ENCODE results near the gene SEC14L2.
"Not testable (repeated sequence)": the region's sequence is repeated elsewhere in the genome, so short reads cannot be mapped to it uniquely, and the experiment has no call there.

Gene SEC14L2

GRCh38 chr22:30430933-30431332, 34.1 kb downstream of the SEC14L2 start:
- no peak for DNase-seq

- DNase-seq = no peak
Observed at GRCh38 chr22:30432096-30432495, 35.3 kb downstream of the SEC14L2 start.

DNA sequence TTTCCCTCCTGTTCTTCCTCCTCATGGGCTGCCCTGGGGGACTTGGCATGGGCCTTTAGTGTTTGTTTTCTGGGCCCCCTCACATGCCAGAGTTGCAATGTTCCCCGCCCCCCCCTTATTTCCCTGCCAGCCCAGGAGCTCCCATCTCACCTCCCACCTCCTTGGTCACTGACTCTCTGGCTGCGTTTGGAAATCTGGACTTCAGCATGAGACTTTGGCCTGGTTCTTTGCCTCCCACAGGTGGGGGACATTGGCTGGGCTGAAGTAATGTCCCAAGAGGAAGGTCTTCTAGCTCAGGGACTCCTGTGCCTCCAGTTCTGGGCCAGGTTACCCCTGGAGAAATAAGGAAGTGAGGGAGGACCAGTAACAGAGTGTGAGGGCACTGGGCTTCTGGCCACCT, 35.7 kb downstream of the SEC14L2 start:
- no peak for DNase-seq

DNA sequence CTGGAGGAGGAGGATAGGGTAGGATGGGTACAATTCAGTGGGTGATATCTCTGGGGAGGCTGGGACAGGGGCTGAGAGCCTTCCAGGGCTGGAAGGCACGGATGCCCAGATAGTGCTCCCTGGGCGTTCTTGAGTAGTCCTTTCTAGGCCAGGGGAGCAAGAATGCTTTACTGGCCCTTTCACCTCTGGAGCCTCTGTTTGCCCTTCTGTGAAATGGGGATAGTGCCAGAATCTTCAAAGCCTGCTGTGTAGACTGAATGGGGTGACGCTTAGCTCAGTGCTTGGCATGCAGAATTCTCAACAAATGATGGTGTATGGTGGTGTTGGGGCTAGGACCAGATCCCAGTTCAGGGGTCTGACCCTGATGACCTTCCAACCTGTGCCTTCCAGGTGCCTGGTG, 36.4 kb downstream of the SEC14L2 start:
- no peak for DNase-seq

DNA sequence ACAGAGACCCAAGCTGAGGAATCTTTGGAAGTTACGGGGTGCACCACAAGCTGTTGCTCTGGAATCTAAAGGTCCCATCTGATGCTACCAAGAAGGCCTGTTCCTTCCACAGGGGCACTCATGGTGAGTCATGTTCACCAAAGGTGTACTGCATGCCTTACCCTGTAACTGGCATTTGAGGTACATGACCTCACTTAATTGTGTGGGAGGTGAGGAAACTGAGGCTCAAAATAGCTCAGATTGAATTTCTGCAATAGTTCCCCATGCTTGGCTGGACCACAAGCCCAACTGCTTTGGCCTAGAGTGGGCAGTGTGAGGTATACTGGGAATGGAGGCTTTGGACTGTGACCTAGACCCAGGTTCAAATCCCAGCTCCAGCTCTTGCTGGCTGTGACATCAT, 37.0 kb downstream of the SEC14L2 start:
- DNase-seq = no peak

DNA sequence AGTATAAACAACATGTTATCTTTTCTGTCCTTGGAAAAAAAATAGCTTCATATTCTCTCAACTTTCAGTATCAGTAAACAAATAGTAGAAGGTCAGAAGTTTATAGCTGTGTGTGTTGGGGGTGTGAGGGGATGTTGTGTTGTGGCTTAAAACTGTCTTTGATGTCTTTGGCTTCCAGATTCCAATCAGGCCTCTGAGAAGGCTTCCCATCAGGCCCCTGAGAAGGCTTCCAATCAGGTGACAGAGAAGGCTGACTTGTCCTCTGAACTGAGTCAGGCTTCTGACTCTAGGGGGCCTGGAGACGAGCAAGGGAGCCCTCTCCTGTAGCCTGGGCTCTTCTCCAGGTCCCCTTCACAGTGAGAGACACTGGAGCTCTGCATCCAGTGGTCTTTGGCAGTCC, 38.0 kb downstream of the SEC14L2 start:
- DNase-seq = no peak

DNA sequence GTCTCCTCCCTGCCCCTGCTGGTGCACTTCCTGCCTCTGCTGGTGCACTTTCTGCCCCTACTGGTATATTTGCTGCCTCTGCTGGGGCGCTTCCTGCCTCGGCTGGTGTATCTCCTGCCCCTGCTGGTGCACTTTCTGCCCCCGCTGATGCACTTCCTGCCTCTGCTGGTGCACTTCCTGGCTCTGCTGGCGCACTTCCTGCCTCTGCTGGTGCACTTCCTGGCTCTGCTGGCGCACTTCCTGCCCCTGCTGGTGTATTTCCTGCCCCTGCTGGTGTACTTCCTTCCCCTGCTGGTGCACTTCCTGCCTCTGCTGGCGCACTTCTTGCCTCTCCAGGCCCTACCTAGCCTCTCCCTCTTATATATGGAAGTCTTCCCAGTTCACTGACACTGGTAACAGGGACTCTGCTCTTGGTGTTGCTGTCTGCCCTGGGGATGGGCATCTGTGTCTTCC, 38.9 kb downstream of the SEC14L2 start:
- peak; percentile 86 for DNase-seq

DNA sequence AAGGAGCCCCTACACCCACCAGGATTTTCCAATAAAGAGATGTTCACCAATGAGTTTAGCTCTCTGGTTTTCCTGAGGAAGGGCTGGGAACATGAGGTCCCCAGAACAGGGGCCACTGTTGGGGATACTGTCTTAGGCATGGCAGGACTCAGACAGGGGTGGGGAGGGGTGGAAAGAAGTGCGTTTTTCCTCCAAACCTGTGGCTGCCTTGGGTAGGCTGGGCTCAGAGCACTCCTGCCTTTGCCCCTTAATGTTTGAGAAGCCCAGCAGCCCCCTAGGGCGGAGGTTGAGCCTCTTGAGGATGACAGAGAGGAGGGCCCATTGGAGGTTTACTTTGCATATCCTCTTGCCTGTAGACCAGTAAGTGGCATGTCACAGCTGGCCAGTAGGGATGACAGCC, 39.4 kb downstream of the SEC14L2 start:
- DNase-seq = no peak

DNA sequence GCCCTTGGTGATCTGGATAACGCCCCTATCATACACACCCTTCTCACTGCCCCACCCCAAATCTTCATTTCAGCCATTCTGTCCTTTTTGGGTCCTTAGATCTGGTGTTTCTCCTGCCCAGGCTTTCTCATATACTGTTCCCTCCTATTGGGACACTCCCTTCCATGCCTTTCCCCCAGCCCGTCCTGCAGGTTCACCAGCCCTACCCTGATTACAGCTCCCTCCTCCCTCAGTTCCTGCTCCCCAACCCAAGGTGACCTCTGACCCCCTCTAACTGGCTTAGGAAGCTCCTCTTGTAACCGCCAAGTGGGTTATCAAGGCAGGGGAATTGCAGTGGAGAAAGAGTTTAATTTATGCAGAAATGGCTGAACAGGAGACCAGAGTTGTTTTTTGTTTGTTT, 41.7 kb downstream of the SEC14L2 start:
- no peak for DNase-seq

DNA sequence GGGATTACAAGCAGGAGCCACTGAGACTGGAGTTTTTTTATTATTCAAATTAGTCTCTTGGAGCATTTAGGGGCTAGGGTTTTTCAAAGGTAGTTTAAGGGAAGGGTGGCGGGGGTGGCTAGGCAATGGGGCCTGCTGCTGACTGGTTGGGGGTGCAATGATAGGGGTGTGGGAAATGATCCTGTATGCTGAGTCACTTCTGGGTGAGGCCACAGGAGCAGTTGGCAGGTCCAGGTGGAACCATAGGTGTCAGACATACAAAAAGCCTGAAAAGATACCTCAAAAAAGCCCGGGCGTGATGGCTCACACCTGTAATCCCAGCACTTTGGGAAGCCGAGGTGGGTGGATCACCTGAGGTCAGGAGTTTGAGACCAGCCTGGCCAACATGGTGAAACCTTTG, 42.4 kb downstream of the SEC14L2 start:
- no peak for DNase-seq

DNA sequence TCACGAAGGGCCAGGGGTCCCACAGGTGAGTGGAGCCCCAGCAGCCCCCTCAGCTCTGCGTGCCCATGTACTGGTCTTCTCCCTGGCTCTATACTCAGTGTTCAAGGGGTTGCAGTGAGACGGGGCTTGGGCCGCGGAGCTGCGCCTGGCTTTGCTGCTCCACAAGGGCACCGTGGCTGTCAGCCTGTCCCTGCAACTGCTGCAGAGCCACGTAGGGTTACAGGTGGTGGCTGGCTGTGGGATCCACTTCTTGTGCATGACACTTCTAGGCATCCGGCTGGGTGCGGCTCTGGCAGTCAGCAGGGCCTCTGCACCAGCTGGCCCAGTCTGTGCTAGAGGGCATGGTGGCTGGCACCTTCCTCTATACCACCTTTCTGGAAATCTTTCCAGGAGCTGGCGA, 43.0 kb downstream of the SEC14L2 start:
- no peak for DNase-seq

GRCh38 chr22:30441088-30441487, 44.3 kb downstream of the SEC14L2 start:
- no peak for DNase-seq

- DNase-seq = peak; percentile 28
Observed at GRCh38 chr22:30444632-30445437, 48.0 kb downstream of the SEC14L2 start.

- no peak for DNase-seq
Observed at GRCh38 chr22:30445438-30446145, 48.8 kb downstream of the SEC14L2 start.

GRCh38 chr22:30447656-30448055, 50.8 kb downstream of the SEC14L2 start:
- DNase-seq = no peak

DNA sequence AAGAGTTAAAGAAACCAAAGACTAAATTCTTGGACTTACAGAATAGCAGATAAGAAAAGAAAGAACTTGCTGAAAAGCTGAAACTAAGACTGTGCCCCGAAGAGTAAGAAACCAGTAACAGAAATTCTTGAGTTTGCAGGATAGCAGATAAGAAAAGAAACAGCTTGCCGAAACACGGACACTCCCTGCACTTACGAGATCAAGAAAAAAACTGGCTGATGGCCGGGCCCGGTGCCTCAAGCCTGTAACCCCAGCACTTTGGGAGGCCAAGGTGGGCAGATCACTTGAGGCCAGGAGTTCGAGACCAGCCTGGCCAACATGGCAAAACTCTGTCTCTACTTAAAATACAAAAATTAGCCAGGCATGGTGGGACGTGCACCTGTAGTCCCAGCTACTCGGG, 54.7 kb downstream of the SEC14L2 start:
- DNase-seq = not testable (repeated sequence)

DNA sequence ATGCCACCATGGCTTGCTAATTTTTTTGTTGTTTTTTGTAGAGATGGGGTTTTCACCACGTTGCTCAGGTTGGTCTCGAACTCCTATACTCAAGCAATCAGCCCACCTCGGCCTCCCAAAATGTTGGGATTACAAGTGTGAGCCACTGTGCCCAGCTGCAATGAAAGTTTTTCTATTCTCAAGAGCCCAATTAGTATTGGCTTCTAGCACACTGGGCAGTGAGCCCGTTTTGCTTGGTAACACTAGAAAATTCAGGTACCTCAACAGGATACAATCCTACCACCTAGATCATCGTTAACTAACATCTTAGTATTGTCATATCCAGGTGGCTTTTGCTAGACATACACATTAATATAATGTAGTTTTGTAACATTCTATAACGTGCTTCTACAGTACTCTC, 56.0 kb downstream of the SEC14L2 start:
- DNase-seq = no peak

GRCh38 chr22:30453731-30454510, 57.1 kb downstream of the SEC14L2 start:
- no peak for DNase-seq

- DNase-seq = no peak
Observed at GRCh38 chr22:30455075-30455840, 58.4 kb downstream of the SEC14L2 start.

- DNase-seq = no peak
Observed at GRCh38 chr22:30457981-30458380, 61.2 kb downstream of the SEC14L2 start.

DNA sequence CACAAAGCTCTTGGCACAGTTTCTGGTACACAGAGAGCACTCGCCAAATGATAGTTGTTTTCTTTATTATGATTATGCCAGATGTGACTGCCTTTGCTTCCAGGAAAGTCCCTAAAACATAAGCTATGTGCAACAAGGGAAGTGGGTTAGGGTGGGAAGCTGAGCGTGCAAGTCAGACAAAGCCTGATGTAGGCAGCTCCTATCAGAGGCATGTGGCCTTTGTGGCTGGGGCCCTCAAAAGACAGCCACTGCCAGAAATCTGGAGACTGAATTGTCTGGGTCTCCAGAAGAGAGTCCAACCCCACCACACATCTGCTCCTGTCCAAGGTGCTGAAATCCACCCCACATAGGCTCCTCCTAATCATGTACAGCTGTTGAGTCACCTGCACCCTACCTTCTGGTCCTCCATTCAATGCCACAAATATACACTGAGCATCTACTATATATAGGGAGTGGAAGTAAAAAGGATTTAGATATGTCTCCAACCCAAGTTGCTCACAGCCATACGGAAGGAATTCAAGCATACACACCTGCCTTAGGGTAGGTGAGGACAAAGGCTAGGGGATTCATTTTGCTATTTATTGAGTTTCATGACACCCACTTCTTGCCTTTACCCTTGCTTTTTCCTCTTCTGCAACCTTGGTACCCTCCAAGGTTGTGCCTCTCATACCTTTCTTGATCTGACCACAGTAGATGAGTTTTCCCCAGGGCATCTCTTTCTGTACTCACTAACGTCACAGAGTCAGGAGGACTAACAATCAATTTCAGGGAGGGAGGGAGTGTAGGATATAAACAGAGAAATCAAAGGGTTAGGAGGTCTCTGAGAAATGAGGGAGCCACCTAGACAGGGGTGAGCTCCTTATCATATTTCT, 62.6 kb downstream of the SEC14L2 start:
- DNase-seq = no peak

DNA sequence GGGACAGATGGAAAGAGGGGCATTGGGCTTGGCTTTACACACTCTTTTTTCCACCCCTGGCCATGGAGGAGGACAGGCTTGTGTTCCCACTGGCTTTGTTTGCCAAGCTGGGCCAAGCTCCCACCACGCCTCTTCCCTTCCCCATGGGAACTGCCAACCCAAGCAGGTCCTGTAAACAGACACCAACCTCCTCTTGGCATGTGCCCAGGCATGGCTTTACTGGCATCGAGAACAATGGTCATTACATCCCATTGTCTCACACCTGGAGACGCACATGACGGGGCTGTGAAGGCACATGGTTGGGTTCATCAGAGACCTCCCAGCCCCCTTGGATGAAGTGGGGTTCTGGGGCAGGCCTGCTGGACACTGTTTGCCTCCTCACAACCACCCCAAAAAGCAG, 63.3 kb downstream of the SEC14L2 start:
- no peak for DNase-seq
